GM19467 (cell line): ENCODE measurements around the gene RBP5.

Source experiments
- ATAC-seq: cut with Tn5 transposase; IDR thresholded peaks from one replicate; pipeline ENCODE4 v1.9.1; 2021; ENCODE audit warnings: mild to moderate bottlenecking, moderate library complexity; ENCODE audit not compliant: unreplicated experiment

The RBP5 gene

DNA sequence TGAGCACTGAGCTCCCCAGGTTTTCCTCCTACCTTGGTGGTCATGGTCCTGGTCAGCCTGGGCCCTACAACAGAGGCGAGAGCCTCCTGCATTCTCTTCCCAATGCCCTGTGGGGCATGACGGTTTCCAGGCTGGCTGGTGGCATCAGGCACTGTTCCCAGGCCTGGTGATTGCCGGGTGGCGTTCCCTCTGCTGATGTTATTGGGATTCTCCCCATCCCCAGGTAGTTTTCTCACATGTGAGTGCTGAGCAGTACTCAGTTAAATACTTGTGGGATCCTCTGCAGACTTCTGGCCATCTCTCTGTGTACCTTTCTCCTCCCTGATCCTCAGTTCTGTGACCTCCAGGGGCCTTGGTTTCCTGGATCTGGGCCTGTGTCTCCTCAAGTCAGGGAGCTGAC, 52.2 kb downstream of the RBP5 start:
- no peak for ATAC-seq

DNA sequence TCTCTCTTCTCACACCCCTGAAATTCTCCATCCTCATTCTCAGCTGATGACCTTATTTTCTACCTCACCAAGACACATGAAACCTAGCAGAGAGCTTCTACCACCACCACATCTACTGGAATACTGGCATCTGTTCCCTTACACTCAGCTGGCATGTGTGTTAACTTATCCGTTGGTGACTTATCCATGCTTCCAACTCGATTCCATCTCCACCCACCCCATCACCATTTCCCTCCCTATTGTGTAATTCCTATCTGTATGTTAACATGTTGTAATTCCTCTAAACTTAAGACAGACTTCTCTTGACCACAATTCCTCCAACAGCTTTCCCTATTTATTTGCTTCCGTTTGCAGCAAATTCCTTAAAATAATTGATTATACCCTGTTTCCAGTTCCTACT, 52.8 kb downstream of the RBP5 start:
- no peak for ATAC-seq

GRCh38 chr12:7075518-7075917, 53.2 kb downstream of the RBP5 start:
- ATAC-seq = no peak

DNA sequence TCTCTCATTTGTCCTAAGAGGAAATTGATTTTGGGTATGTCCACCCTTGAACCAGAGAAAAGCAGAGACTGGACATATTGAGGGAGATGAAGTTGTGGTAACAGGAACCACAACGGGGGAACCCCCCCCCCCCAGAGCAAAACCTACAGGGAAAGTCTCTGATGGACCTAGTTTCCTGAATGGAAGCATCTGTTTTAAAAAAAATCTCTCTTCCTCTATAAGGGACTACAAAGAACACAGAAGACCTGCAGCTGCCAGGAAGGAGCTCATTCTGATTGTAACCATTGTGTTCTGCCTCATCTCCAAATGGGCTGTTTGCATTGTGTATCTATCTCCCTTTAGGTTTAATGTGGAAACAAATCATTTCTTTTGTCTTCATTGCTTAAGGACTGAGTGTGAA, 54.7 kb downstream of the RBP5 start:
- ATAC-seq = no peak
